Activated T-helper 1 cell treated with Interleukin-2 at 50 U/mL for 16 hours (primary cell): ENCODE measurements around the gene ANAPC2.

Experiments
- DNase-seq: peaks from one replicate; pipeline ENCODE4 v3.0.0-alpha.2; 2020; ENCODE audit warnings: low read depth

The ANAPC2 gene

GRCh38 chr9:137126786-137127185, 61.6 kb downstream of the ANAPC2 start:
- DNase-seq = no peak
